ENCODE data around the gene TEX47.

DNA sequence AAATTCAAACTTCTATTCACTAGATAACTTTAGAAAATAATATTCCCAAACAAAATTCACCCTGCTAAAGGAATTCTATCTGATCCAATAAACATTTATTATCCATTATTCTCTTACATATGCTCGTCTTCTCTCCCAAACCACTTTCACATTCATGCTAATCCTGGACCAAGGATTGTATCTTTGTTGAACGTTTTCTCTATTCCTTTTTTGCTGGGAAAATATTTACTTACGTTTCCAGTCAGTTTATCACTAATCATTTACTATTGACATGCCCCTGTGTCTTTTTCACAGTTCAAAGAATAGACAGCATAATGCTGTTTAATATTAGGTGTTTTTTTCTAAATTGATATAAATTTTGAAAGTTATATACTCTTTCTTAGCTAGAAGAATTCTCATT lies 3.2 kb downstream of the TEX47 start:
- TF ChIP-seq POLR2A (IDR thresholded peaks at IDR 0.05; ENCODE audit: low read length): no peak
- no peak for TF ChIP-seq GATA1 (IDR thresholded peaks at IDR 0.05; ENCODE audit: low read depth, low read length)
